GM19372 (cell line): ENCODE results near the gene TMEM255B.
"Not testable (repeated sequence)": the region's sequence is repeated elsewhere in the genome, so short reads cannot be mapped to it uniquely, and the experiment has no call there.

Source experiments
- ATAC-seq: cut with Tn5 transposase; IDR thresholded peaks from one replicate; pipeline ENCODE4 v1.9.1; 2021; ENCODE audit warnings: mild to moderate bottlenecking, low read depth, moderate library complexity; ENCODE audit not compliant: unreplicated experiment

Gene TMEM255B

DNA sequence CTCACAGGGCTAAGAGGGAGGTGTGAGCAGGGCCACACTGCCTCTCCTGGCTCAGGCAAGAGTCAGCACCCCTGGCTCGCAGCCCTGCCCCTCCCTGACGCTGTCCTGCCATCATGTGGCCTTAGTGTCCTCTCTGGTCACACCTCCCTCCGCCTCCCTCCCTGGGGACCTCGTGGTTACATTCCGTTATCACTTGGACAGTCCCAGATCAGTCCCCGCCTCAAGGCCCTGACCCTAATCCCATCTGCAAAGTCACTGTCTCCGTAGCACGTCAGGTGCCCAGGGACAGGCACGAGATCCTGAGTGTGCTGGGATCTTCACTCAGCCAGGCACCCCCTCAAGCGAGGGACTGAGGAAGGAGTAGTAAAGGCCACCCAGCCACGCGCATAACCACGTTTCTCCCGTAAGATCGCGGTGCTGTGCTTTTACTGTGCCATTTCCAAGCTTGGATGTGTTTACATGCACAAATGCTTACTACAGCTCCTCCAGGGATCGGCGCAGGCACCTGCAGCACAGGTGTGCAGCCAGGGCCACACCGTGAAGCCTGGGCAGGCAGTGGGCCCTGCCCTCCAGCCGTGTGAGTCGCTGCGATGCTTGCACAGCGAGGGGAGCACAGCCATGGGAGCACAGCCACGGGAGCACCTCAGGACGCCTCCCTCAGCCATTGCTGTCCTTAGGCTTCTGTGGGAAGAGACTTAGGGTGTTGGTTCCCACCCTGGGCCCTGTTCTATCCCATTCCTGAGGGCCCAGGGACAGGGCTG is 10.7 kb upstream of the TMEM255B start:
- no peak for ATAC-seq

DNA sequence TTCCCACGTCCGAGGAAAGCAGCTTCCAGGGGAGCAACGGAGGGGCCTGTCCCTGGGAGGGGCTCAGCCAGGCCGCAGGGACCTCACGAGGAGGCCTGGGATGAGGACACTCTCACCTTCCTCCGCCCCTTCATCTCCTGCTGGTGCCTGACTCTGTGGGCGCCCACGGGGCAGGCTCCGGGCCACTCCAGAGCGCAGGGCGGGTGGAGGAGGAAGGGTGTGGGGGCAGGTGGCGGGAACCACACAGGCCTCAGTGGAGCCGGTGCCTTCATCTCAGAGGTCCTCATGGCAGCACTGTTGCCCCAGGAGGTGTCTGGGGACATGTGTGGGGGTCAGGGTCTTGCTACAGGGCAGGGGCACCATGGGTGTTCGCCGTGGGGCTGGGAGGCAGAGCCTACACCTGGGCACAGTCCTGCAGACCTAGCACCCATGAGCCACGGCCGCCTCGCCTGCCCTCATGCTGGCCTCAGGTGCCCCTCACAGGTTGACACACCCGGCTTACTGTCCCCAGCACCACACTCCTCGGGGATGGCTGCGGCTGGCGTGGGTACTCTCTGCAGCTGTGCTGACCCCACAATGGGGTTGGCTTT is 10.1 kb upstream of the TMEM255B start:
- ATAC-seq: no peak

GRCh38 chr13:113749507-113749906 is 9.5 kb upstream of the TMEM255B start:
- no peak for ATAC-seq

GRCh38 chr13:113749967-113750366 is 9.1 kb upstream of the TMEM255B start:
- no peak for ATAC-seq

DNA sequence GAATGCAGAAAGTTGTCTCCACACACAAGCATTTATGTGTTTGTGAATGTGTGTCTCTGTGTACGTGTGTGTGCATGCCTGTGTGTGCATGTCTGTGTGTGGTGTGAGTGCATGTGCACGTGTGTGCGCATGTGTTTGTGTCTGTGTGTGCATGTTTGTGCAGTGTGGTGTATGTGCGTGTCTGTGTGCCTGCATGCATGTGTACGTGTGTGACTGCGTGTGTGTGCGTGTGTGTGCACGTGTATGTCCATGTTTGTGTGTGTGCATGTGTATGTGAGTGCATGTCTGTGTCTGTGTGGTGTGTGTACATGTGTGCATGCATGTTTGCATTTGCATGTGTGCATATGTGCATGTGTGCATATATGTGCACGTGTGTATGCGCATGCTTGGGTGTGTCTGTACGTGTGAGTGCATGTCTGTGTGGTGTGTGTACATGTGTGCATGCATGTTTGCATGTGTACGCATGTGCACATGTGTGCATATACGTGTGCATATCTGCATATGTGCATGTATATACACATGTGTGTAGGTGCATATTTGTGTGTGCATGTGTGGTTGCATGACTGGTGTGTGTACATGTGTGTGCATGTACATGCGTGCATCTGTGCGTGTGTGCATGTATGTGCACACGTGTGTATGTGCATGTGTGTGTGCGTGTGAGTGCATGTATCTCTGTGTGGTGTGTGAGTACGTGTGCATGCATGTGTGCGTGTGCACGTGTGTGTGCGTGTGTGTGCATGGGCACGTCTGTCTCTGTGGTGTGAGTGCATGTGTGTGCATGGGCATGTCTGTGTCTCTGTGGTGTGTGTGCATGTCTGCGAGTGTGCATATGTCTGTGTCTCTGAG is 8.2 kb upstream of the TMEM255B start:
- ATAC-seq: no peak

GRCh38 chr13:113751491-113751890 is 7.5 kb upstream of the TMEM255B start:
- no peak for ATAC-seq

GRCh38 chr13:113752211-113752986 is 6.6 kb upstream of the TMEM255B start:
- ATAC-seq: not testable (repeated sequence)

GRCh38 chr13:113753171-113753570 is 5.9 kb upstream of the TMEM255B start:
- no peak for ATAC-seq

GRCh38 chr13:113754242-113754641 is 4.8 kb upstream of the TMEM255B start:
- no peak for ATAC-seq

DNA sequence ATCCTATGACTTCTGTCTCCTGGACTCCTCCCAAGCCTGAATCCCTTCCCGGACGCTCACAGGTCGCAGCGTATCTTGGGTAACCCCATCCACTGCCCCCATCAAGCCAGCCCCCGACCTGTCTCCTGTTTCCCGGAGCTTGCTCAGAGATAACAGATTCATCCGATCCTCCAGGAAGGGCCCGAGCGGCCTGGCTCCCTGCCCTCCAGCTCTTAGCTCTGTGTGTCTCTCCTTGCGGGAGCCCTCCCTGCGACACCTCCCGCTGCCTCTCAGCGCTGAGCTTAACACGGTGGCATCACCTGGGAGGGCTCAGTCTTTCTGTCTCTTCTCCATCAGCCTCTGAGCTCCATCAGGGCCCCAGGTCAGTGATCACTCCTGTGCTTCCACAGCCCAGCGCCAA is 4.3 kb upstream of the TMEM255B start:
- no peak for ATAC-seq

DNA sequence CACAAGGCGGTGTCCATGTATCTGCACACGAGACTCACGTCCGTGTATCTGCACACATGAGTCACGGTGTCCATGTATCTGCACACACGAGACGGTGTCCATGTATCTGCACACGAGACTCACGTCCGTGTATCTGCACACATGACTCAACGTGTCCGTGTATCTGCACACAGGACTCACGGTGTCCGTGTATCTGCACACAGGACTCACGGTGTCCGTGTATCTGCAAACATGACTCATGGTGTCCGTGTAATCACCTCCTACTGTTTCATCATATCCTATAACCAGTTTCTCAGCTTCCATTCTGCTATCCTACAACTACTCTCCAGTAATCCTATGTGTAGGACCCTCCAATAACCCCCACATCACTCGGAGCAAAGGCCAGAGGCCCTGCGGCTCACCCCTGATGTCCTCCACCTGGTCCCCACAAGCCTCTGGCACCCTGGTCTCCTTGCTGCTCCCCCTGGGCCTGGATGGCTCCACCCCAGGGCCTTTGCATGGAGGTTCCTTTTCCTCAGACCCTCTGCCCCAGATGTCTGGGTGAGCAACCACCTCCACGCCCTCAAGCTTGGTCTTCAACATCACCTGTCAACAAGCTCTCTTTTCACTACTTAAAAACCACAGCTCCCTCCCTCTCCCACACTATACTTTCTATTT is 2.5 kb upstream of the TMEM255B start:
- ATAC-seq: no peak

GRCh38 chr13:113759525-113760137 is 605 bp downstream of the TMEM255B start:
- no peak for ATAC-seq

GRCh38 chr13:113761136-113761535 is 2.1 kb downstream of the TMEM255B start:
- ATAC-seq: no peak

GRCh38 chr13:113762075-113762474 is 3.0 kb downstream of the TMEM255B start:
- ATAC-seq: no peak

DNA sequence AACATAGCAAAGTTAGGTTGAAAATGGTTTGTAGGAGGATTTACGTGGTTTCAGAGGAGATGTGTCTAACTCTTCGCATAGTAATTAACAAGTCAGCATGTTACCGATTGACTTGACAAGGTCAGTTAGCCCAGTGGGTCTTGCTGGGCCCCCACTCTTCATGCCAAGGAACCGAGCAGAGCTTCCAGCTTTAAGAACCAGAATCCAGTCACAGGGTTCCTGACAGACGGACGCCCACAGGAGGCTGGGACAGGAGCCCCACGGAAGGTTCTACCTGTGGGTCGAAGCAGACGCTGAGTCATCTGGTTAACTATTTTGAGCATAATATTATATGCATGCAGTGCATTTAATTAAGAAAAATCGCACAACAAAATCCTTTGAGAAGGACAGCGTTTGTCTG is 3.5 kb downstream of the TMEM255B start:
- no peak for ATAC-seq

GRCh38 chr13:113763254-113763653 is 4.2 kb downstream of the TMEM255B start:
- no peak for ATAC-seq

GRCh38 chr13:113763961-113764792 is 5.2 kb downstream of the TMEM255B start:
- no peak for ATAC-seq

DNA sequence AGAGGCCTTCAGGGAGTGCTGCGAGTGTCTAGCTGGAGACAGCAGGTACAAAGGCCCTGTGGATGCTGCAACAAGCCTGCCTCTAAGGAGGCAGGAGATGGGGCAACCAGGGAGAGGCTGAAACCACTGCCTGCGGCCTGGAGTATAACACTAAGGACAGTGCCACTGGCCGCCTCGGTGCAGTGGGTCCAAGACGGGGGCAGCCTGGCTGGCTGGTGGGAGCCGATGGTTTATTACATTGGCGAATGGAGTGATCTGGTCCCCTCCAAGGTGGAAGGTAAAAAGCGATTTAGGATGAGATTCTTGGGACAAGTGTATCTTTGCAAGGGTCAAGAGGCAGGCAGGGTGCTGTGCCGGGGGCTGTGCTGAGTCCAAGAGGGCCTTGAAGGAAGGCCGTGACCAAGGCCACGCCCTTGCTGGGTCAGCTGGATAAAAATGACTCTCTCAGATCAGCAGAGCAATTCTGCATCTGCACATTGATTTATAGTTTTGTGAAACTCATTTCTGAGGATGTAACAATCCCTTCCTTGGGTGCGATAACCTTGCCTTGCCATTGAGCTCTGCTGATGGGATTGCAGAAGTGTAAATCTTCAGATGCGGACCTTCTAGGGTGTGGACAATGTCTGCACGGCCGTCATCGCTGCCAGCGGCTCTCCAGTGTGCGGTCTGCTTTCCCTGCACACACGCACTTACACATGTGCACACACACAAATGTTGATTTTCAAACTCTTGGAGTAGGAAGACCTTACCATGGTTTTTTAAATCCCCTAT is 6.0 kb downstream of the TMEM255B start:
- no peak for ATAC-seq
